Astrocyte of the hippocampus (primary cell): ENCODE data around the gene KAT6B.
A peak's percentile ranks its signal among the peaks of the same experiment; 100 is the strongest.

Experiments
- DNase-seq: peaks from one replicate; pipeline ENCODE4 v3.0.0; 2011; ENCODE audit warnings: low read depth, low spot score

The KAT6B gene

GRCh38 chr10:74949843-74950765, 123.7 kb downstream of the KAT6B start:
- DNase-seq: no peak

- no peak for DNase-seq
Observed at GRCh38 chr10:74953214-74953613, 126.8 kb downstream of the KAT6B start.

- DNase-seq: no peak
Observed at GRCh38 chr10:74955796-74956195, 129.4 kb downstream of the KAT6B start.

GRCh38 chr10:74956555-74957111, 130.2 kb downstream of the KAT6B start:
- DNase-seq: no peak

GRCh38 chr10:74957285-74957961, 131.0 kb downstream of the KAT6B start:
- peak; percentile 23 for DNase-seq

GRCh38 chr10:74958316-74958715, 131.9 kb downstream of the KAT6B start:
- no peak for DNase-seq

GRCh38 chr10:74960670-74961069, 134.3 kb downstream of the KAT6B start:
- no peak for DNase-seq

- DNase-seq: no peak
Observed at GRCh38 chr10:74962517-74962916, 136.1 kb downstream of the KAT6B start.

- DNase-seq: no peak
Observed at GRCh38 chr10:74963549-74963948, 137.1 kb downstream of the KAT6B start.

- DNase-seq: no peak
Observed at GRCh38 chr10:74967911-74968666, 141.7 kb downstream of the KAT6B start.

- no peak for DNase-seq
Observed at GRCh38 chr10:74968667-74969061, 142.3 kb downstream of the KAT6B start.

- DNase-seq: no peak
Observed at GRCh38 chr10:74969093-74969492, 142.7 kb downstream of the KAT6B start.

GRCh38 chr10:74969530-74969929, 143.1 kb downstream of the KAT6B start:
- DNase-seq: no peak

GRCh38 chr10:74973741-74974392, 147.5 kb downstream of the KAT6B start:
- DNase-seq: no peak

GRCh38 chr10:74975758-74976157, 149.4 kb downstream of the KAT6B start:
- DNase-seq: no peak

- no peak for DNase-seq
Observed at GRCh38 chr10:74976565-74976964, 150.2 kb downstream of the KAT6B start.

GRCh38 chr10:74977072-74977471, 150.7 kb downstream of the KAT6B start:
- no peak for DNase-seq

- DNase-seq: no peak
Observed at GRCh38 chr10:74977913-74978847, 151.8 kb downstream of the KAT6B start.

GRCh38 chr10:74981831-74982633, 155.6 kb downstream of the KAT6B start:
- DNase-seq: no peak
